Transverse colon (tissue), 4 donors: ENCODE data around the gene ITGB1. TPM values are rescaled to one million over a fixed set of nuclear protein-coding genes. Genes with fewer than 3 reads are reported as not detected.

Source experiments
- DNase-seq: peaks from one replicate; pipeline ENCODE4 v3.0.0-alpha.2; 2019
- H3K27ac ChIP-seq, 4 donors: fragments of 200-600 bp; sonication (generic); 2 replicates each; pipeline ENCODE4 v1.5.1; 2016 to 2018; ENCODE audit warnings: inconsistent platforms in 4 of 4
- H3K27me3 ChIP-seq: fragments of 200-600 bp; sonication (generic); 2 replicates; pipeline ENCODE4 v1.5.1; 2017; ENCODE audit warnings: inconsistent platforms
- H3K36me3 ChIP-seq, 4 donors: fragments of 200-600 bp; sonication (generic); 2 replicates each; pipeline ENCODE4 v1.5.1; 2017 to 2019; ENCODE audit warnings: inconsistent platforms in 4 of 4
- H3K4me1 ChIP-seq, 4 donors: fragments of 200-600 bp; sonication (generic); 2 replicates each; pipeline ENCODE4 v1.5.1; 2017 to 2020; ENCODE audit warnings: inconsistent platforms in 4 of 4
- H3K4me3 ChIP-seq, 4 donors: fragments of 200-600 bp; sonication (generic); 1 replicate in 1 of 4; 2 replicates in 3 of 4; pipeline versions ENCODE4 v1.5.1 to v1.6.1; 2017 to 2019; ENCODE audit warnings: inconsistent platforms in 4 of 4
- H3K9me3 ChIP-seq, 2 donors: fragments of 200-600 bp; sonication (generic); 2 replicates each; pipeline ENCODE4 v1.5.1; 2017 to 2019; ENCODE audit warnings: inconsistent platforms in 2 of 2
- CTCF ChIP-seq, 5 experiments: fragments of 200-600 bp in 3 of 5; fragments of 450-650 bp in 2 of 5; sonication (generic) in 3 of 5; IDR thresholded peaks; 1 replicate in 2 of 5; 2 replicates in 3 of 5; pipeline ENCODE4 v1.5.1; 2016 to 2017; ENCODE audit warnings: antibody characterized with exemption in 5 of 5, inconsistent platforms in 3 of 5, mild to moderate bottlenecking in 2 of 5, moderate library complexity in 1 of 5
- EP300 ChIP-seq: sonication (generic); formaldehyde crosslinking; IDR thresholded peaks from one replicate; pipeline ENCODE4 v1.6.1; 2017; ENCODE audit warnings: antibody characterized with exemption, low read depth
- POLR2A ChIP-seq: fragments of 450-650 bp; IDR thresholded peaks from one replicate; pipeline ENCODE4 v1.6.1; 2016; ENCODE audit warnings: antibody characterized with exemption, mild to moderate bottlenecking, moderate library complexity
- POLR2AphosphoS5 ChIP-seq, 3 donors: sonication (generic); formaldehyde crosslinking; IDR thresholded peaks; one replicate each; pipeline ENCODE4 v1.6.1; 2016; ENCODE audit warnings: antibody characterized with exemption in 3 of 3
- WGBS, 2 donors: methylation state at CpG; one replicate each; pipeline ENCODE4 v1.1.5; 2018; ENCODE audit warnings: low coverage in 1 of 2; 5-methylcytosine and 5-hydroxymethylcytosine counted together
- in situ Hi-C, 4 donors: fragments of 200-750 bp; cut with MboI; loops; one replicate each; pipeline versions ENCODE4 v1.15.0 to v1.15.1; 2017; ENCODE audit warnings: low sequenced_read_pairs in 3 of 4, low pct_ligation_motif_present in 1 of 4, low pct_unique_long_range_greater_than_20kb in 1 of 4
- intact Hi-C: fragments of 100-400 bp; cut with DNase I; formaldehyde crosslinking; loops from one replicate; pipeline ENCODE4 v1.15.1; 2023; ENCODE audit warnings: low total_unique reads
- total RNA-seq, 4 donors: library from RNA; depleted of rRNA; stranded (reverse); fragments of >200 nt; gene quantifications; one replicate each; pipeline ENCODE4 v1.1.0, GENCODE V29; 2016

ITGB1 gene
- total RNA-seq, 4 donors from 2014 or later: 135 to 362 (median 252) TPM

GRCh38 chr10:32929634-32930033 lies 28.4 kb downstream of the ITGB1 start:
- H3K9me3 ChIP-seq: no peaks in the 10 kb centered on the region
- 66 to 82% methylated on average over 6 of the region's 6 CpGs for WGBS, 2 donors
- peaks cover 0 to 54% (median 21%) of the 10 kb centered on the region in 4 donors for H3K36me3 ChIP-seq
- no peak overlapping the region for H3K4me3 ChIP-seq
- H3K4me1 ChIP-seq: peaks cover 0 to 3% (median 0%) of the 10 kb centered on the region in 4 donors
- in situ Hi-C loops (no loop called here), intact Hi-C loops (no loop called here)
- H3K27me3 ChIP-seq: no peaks in the 10 kb centered on the region
- no peak overlapping the region for H3K27ac ChIP-seq
- TF ChIP-seq POLR2A (no peak), POLR2AphosphoS5 (IDR thresholded peaks at IDR 0.05) (no peak), EP300 (no peak), CTCF (IDR thresholded peaks at IDR 0.05) (no peak)
- DNase-seq: no peak

GRCh38 chr10:32927750-32928149 lies 30.3 kb downstream of the ITGB1 start:
- in situ Hi-C loops (no loop called here), intact Hi-C loops (no loop called here)
- H3K4me3 ChIP-seq: no peak overlapping the region
- H3K27ac ChIP-seq: no peak overlapping the region
- H3K36me3 ChIP-seq: peaks cover 0 to 63% (median 20%) of the 10 kb centered on the region in 4 donors
- no peaks in the 10 kb centered on the region for H3K4me1 ChIP-seq
- no peaks in the 10 kb centered on the region for H3K27me3 ChIP-seq
- no peak for DNase-seq
- H3K9me3 ChIP-seq: no peaks in the 10 kb centered on the region
- TF ChIP-seq CTCF (IDR thresholded peaks at IDR 0.05) (no peak), EP300 (no peak), POLR2AphosphoS5 (IDR thresholded peaks at IDR 0.05) (no peak), POLR2A (no peak)
- WGBS, 2 donors: 94 to 100% methylated on average over 3 of the region's 3 CpGs

- in situ Hi-C loops (no loop called here), intact Hi-C loops (no loop called here)
- Histone ChIP-seq H3K27ac (no peak overlapping the region), H3K9me3 (no peaks in the 10 kb centered on the region), H3K27me3 (no peaks in the 10 kb centered on the region), H3K4me3 (no peak overlapping the region), H3K36me3 (peaks cover 0 to 90% (median 36%) of the 10 kb centered on the region in 4 donors), H3K4me1 (no peaks in the 10 kb centered on the region)
- TF ChIP-seq POLR2AphosphoS5 (IDR thresholded peaks at IDR 0.05) (no peak), CTCF (IDR thresholded peaks at IDR 0.05) (no peak), EP300 (no peak), POLR2A (no peak)
- 70 to 87% methylated on average over 2 of the region's 2 CpGs for WGBS, 2 donors
- no peak for DNase-seq
Measured at GRCh38 chr10:32923849-32924248, 34.2 kb downstream of the ITGB1 start.

GRCh38 chr10:32923134-32923533 lies 34.9 kb downstream of the ITGB1 start:
- intact Hi-C loops (no loop called here), in situ Hi-C loops (no loop called here)
- H3K4me3 ChIP-seq: no peak overlapping the region
- TF ChIP-seq EP300: no peak
- no peak for TF ChIP-seq CTCF (IDR thresholded peaks at IDR 0.05)
- no peak for TF ChIP-seq POLR2A
- no peak for TF ChIP-seq POLR2AphosphoS5 (IDR thresholded peaks at IDR 0.05)
- DNase-seq: no peak
- no peaks in the 10 kb centered on the region for H3K4me1 ChIP-seq
- no peaks in the 10 kb centered on the region for H3K9me3 ChIP-seq
- H3K36me3 ChIP-seq: peaks cover 0 to 94% (median 38%) of the 10 kb centered on the region in 4 donors
- no peak overlapping the region for H3K27ac ChIP-seq
- no peaks in the 10 kb centered on the region for H3K27me3 ChIP-seq
- WGBS, 2 donors: 58 to 75% methylated on average over 2 of the region's 2 CpGs
